Astrocyte (in vitro differentiated cells and primary cell): ENCODE results near the gene AMPD2. TPM values are rescaled to one million over a fixed set of nuclear protein-coding genes. Genes with fewer than 3 reads are reported as not detected.

ENCODE experiments used
- DNase-seq: peaks from one replicate; pipeline ENCODE4 v3.0.0-alpha.2; 2010; ENCODE audit warnings: low read depth
- FAIRE-seq: peaks from 2 replicates; lab custom pipeline; 2011; peaks lifted over from hg19 to GRCh38; lab: Jason Lieb, UNC
- H2AFZ ChIP-seq: 2 replicates; pipeline ENCODE4 v1.6.0; 2012; ENCODE audit warnings: low read depth, low read length, inconsistent platforms
- H3K27ac ChIP-seq: 2 replicates; pipeline ENCODE4 v1.5.1; 2011; ENCODE audit warnings: low read depth, low read length, inconsistent platforms
- H3K27me3 ChIP-seq: 2 replicates; pipeline ENCODE4 v1.6.0; 2011; ENCODE audit warnings: low read length, inconsistent platforms; ENCODE audit not compliant: insufficient read depth
- H3K36me3 ChIP-seq: 2 replicates; pipeline ENCODE4 v1.5.1; 2011; ENCODE audit warnings: low read length, inconsistent platforms; ENCODE audit not compliant: insufficient read depth
- H3K4me1 ChIP-seq: 2 replicates; pipeline ENCODE4 v1.5.1; 2011; ENCODE audit warnings: low read length, inconsistent platforms; ENCODE audit not compliant: insufficient read depth
- H3K4me2 ChIP-seq: 2 replicates; pipeline ENCODE4 v1.6.0; 2012; ENCODE audit warnings: low read length, inconsistent platforms
- H3K4me3 ChIP-seq: 2 replicates; pipeline ENCODE4 v1.5.1; 2011; ENCODE audit warnings: low read depth, mild to moderate bottlenecking, low read length, inconsistent platforms; ENCODE audit not compliant: insufficient read depth
- H3K79me2 ChIP-seq: 2 replicates; pipeline ENCODE4 v1.6.0; 2012; ENCODE audit warnings: mild to moderate bottlenecking, low read length, inconsistent platforms; ENCODE audit not compliant: insufficient read depth
- H3K9ac ChIP-seq: 2 replicates; pipeline ENCODE4 v1.6.0; 2012; ENCODE audit warnings: mild to moderate bottlenecking, low read length, inconsistent platforms
- H3K9me3 ChIP-seq: 2 replicates; pipeline ENCODE4 v1.5.1; 2012; ENCODE audit warnings: low read depth, mild to moderate bottlenecking, low read length, inconsistent platforms; ENCODE audit not compliant: insufficient read depth
- H4K20me1 ChIP-seq: 2 replicates; pipeline ENCODE4 v1.6.0; 2012; ENCODE audit warnings: low read length, inconsistent platforms; ENCODE audit not compliant: insufficient read depth
- H3K27ac Mint-ChIP-seq: one replicate; pipeline ENCODE4 v1.8.0; 2021; ENCODE audit warnings: mild to moderate bottlenecking, mixed read lengths; ENCODE audit not compliant: unreplicated experiment
- H3K27me3 Mint-ChIP-seq: one replicate; pipeline ENCODE4 v1.8.0; 2021; ENCODE audit warnings: low read depth, mixed read lengths; ENCODE audit not compliant: unreplicated experiment
- H3K36me3 Mint-ChIP-seq: one replicate; pipeline ENCODE4 v1.8.0; 2021; ENCODE audit warnings: low read depth, mixed read lengths; ENCODE audit not compliant: unreplicated experiment
- H3K4me1 Mint-ChIP-seq: one replicate; pipeline ENCODE4 v1.8.0; 2021; ENCODE audit warnings: low read depth, mixed read lengths; ENCODE audit not compliant: unreplicated experiment
- H3K4me3 Mint-ChIP-seq: one replicate; pipeline ENCODE4 v1.8.0; 2021; ENCODE audit warnings: mild to moderate bottlenecking, moderate library complexity, mixed read lengths; ENCODE audit not compliant: unreplicated experiment
- H3K9me3 Mint-ChIP-seq: one replicate; pipeline ENCODE4 v1.8.0; 2021; ENCODE audit warnings: mild to moderate bottlenecking, mixed read lengths; ENCODE audit not compliant: unreplicated experiment
- EZH2 ChIP-seq: IDR thresholded peaks from 2 replicates; pipeline ENCODE4 v1.6.1; 2012; ENCODE audit warnings: mild to moderate bottlenecking, low read length, inconsistent platforms; ENCODE audit not compliant: insufficient read depth
- total RNA-seq: library from RNA; stranded (reverse); gene quantifications from 2 replicates; pipeline ENCODE4 v1.2.1, GENCODE V29; 2021
- TF ChIP-seq, protein P1 (sequence below): IDR thresholded peaks from 2 replicates; pipeline ENCODE4 v1.5.1; 2011; ENCODE audit warnings: low read depth, mild to moderate bottlenecking, inconsistent platforms, low read length, moderate library complexity; ENCODE audit not compliant: insufficient read depth

Gene AMPD2
- total RNA-seq, 1 donor from 2014 or later = 156 TPM

DNA sequence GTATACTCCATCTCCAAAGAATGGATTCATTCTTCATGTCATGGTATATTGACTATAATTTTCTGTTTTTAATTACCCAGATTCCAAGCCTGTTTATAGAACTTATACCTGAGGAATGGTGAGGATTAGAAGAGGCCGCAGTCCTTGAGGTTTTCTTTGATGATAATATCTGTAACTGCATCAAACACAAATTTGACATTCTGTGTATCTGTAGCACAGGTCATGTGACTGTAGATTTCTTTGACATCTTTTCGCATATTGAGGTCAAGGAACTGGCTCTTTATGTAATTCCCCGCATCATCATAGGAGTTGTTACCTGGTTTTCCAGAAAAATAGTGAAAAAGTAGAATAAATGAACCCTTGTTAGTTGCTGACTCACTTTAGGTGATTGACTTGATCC, 16.4 kb upstream of the AMPD2 start:
- peaks cover 6% of the 10 kb centered on the region for H4K20me1 ChIP-seq
- no peak overlapping the region for H3K4me2 ChIP-seq
- H3K4me1 Mint-ChIP-seq = peaks cover under 1% of the 10 kb centered on the region
- DNase-seq = no peak
- H3K9me3 Mint-ChIP-seq = no peaks in the 10 kb centered on the region
- H3K9me3 ChIP-seq = no peaks in the 10 kb centered on the region
- H3K27me3 ChIP-seq = no peaks in the 10 kb centered on the region
- H3K4me3 ChIP-seq = no peak overlapping the region
- H3K79me2 ChIP-seq = no peaks in the 10 kb centered on the region
- peaks cover 16% of the 10 kb centered on the region for H3K36me3 Mint-ChIP-seq
- FAIRE-seq = no peak
- no peak overlapping the region for H3K27ac ChIP-seq
- H3K4me1 ChIP-seq = no peaks in the 10 kb centered on the region
- H3K36me3 ChIP-seq = peaks cover 20% of the 10 kb centered on the region
- H3K27ac Mint-ChIP-seq = no peak overlapping the region
- TF ChIP-seq, protein P1, sequence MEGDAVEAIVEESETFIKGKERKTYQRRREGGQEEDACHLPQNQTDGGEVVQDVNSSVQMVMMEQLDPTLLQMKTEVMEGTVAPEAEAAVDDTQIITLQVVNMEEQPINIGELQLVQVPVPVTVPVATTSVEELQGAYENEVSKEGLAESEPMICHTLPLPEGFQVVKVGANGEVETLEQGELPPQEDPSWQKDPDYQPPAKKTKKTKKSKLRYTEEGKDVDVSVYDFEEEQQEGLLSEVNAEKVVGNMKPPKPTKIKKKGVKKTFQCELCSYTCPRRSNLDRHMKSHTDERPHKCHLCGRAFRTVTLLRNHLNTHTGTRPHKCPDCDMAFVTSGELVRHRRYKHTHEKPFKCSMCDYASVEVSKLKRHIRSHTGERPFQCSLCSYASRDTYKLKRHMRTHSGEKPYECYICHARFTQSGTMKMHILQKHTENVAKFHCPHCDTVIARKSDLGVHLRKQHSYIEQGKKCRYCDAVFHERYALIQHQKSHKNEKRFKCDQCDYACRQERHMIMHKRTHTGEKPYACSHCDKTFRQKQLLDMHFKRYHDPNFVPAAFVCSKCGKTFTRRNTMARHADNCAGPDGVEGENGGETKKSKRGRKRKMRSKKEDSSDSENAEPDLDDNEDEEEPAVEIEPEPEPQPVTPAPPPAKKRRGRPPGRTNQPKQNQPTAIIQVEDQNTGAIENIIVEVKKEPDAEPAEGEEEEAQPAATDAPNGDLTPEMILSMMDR = no peak
- no peak for TF ChIP-seq EZH2
- H3K9ac ChIP-seq = no peak overlapping the region
- H3K27me3 Mint-ChIP-seq = no peaks in the 10 kb centered on the region
- no peak overlapping the region for H2AFZ ChIP-seq
- H3K4me3 Mint-ChIP-seq = no peak overlapping the region

DNA sequence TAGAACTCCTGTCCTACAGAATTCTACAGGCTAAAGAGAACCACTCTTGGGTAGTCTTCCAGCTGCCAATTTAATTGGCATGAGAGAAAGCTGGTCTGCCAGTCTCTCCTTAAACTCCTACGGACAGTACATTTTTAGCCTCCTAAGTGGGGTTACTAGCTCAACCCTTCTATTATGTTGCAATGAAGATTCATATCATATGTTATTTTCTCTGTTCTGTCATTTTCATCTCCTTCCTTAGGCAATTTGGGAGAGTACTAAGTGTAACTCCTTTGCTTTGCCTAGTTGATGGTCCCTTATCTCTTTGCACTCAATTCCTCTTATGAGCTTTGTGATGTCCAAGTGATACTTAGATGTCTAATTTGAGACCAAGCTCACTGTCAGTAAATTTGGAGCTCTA, 14.3 kb upstream of the AMPD2 start:
- H2AFZ ChIP-seq = no peak overlapping the region
- no peak overlapping the region for H3K4me3 ChIP-seq
- H3K79me2 ChIP-seq = no peaks in the 10 kb centered on the region
- FAIRE-seq (no peak), DNase-seq (no peak)
- no peak overlapping the region for H3K4me2 ChIP-seq
- no peaks in the 10 kb centered on the region for H3K27me3 ChIP-seq
- no peaks in the 10 kb centered on the region for H3K9me3 Mint-ChIP-seq
- H3K4me3 Mint-ChIP-seq = no peak overlapping the region
- H3K4me1 Mint-ChIP-seq = peaks cover 8% of the 10 kb centered on the region
- TF ChIP-seq, protein P1 = no peak
- no peak for TF ChIP-seq EZH2
- H4K20me1 ChIP-seq = peaks cover 6% of the 10 kb centered on the region
- H3K36me3 Mint-ChIP-seq = peaks cover 16% of the 10 kb centered on the region
- H3K27ac Mint-ChIP-seq = no peak overlapping the region
- no peaks in the 10 kb centered on the region for H3K9me3 ChIP-seq
- H3K9ac ChIP-seq = no peak overlapping the region
- H3K27me3 Mint-ChIP-seq = no peaks in the 10 kb centered on the region
- peaks cover 4% of the 10 kb centered on the region for H3K4me1 ChIP-seq
- no peak overlapping the region for H3K27ac ChIP-seq
- peaks cover 12% of the 10 kb centered on the region for H3K36me3 ChIP-seq

GRCh38 chr1:109609881-109610280, 9.8 kb upstream of the AMPD2 start:
- Mint-ChIP-seq H3K27me3 (no peaks in the 10 kb centered on the region), H3K27ac (peak overlapping the region; percentile 85), H3K4me3 (no peak overlapping the region), H3K9me3 (peaks cover 1% of the 10 kb centered on the region), H3K36me3 (peaks cover 12% of the 10 kb centered on the region), H3K4me1 (peaks cover 30% of the 10 kb centered on the region)
- no peak overlapping the region for H2AFZ ChIP-seq
- H4K20me1 ChIP-seq = no peaks in the 10 kb centered on the region
- no peaks in the 10 kb centered on the region for H3K79me2 ChIP-seq
- H3K4me1 ChIP-seq = peaks cover 25% of the 10 kb centered on the region
- H3K4me3 ChIP-seq = no peak overlapping the region
- H3K9me3 ChIP-seq = no peaks in the 10 kb centered on the region
- FAIRE-seq (no peak), DNase-seq (peak; percentile 45)
- TF ChIP-seq, protein P1 = no peak
- TF ChIP-seq EZH2 = no peak
- peak overlapping the region; percentile 79 for H3K27ac ChIP-seq
- peaks cover 5% of the 10 kb centered on the region for H3K36me3 ChIP-seq
- no peak overlapping the region for H3K9ac ChIP-seq
- H3K4me2 ChIP-seq = no peak overlapping the region
- no peaks in the 10 kb centered on the region for H3K27me3 ChIP-seq
